HCT116 (cell line): ENCODE measurements around the gene CALML4. TPM values are rescaled to one million over a fixed set of nuclear protein-coding genes. Genes with fewer than 3 reads are reported as not detected.

Source experiments
- ATAC-seq: fragments of 200-7000 bp; cut with Tn5 transposase; 2 replicates; pipeline ENCODE4 v1.9.1; 2020; ENCODE audit warnings: mild to moderate bottlenecking, moderate library complexity
- BruUV-seq: library from RNA; stranded (reverse); fragments of 400-500 nt; replicated peaks from 2 replicates; lab custom pipeline; 2021; lab: Mats Ljungman, UMichigan
- CTCF ChIA-PET: fragments of 300-600 bp; sonication (Branson Sonifier 250); formaldehyde crosslinking; loops from one replicate; lab custom pipeline; 2021; ENCODE audit warnings: antibody characterized with exemption; lab: Charles Lee
- POLR2A ChIA-PET: fragments of 300-600, 350-600 bp; sonication (Branson Sonifier 250); formaldehyde crosslinking; loops from one replicate; lab custom pipeline; 2021; ENCODE audit warnings: antibody characterized with exemption; lab: Charles Lee
- RAD21 ChIA-PET, 2 experiments: fragments of 300-600 bp; sonication (Branson Sonifier 250); formaldehyde crosslinking; loops; one replicate each; lab custom pipeline; 2023; ENCODE audit warnings: low total read pairs in 2 of 2; ENCODE audit not compliant: uncharacterized antibody in 2 of 2, unreplicated experiment in 2 of 2, low non-redundant PET in 1 of 2; lab: Charles Lee
- DNase-seq: peaks from one replicate; pipeline ENCODE4 v3.0.0-alpha.2; 2010; ENCODE audit warnings: low read depth, low spot score
- H2AFZ ChIP-seq: fragments of 200-600 bp; shearing (Covaris generic), sonication (generic); 2 replicates; pipeline ENCODE4 v1.6.1; 2017; ENCODE audit warnings: low read depth, mixed run types, mixed read lengths, antibody characterized with exemption, low read length; ENCODE audit not compliant: poor library complexity, severe bottlenecking
- H3K27ac ChIP-seq: 2 replicates; pipeline ENCODE4 v1.5.1; 2012; ENCODE audit warnings: low read depth, low read length
- H3K27me3 ChIP-seq: fragments of 200-600 bp; sonication (generic); 2 replicates; pipeline ENCODE4 v1.6.1; 2016; ENCODE audit warnings: mixed run types, low read length, mixed read lengths; ENCODE audit not compliant: insufficient read depth
- H3K36me3 ChIP-seq, 2 experiments: fragments of 200-500 bp in 1 of 2; fragments of 200-600 bp in 1 of 2; sonication (Bioruptor generic) in 1 of 2; sonication (generic) in 1 of 2; 2 replicates each; pipeline versions ENCODE4 v1.5.1 to v1.6.1; 2014 to 2016; ENCODE audit warnings: low read length in 2 of 2, inconsistent platforms in 1 of 2, mixed read lengths in 1 of 2, mixed run types in 1 of 2; ENCODE audit not compliant: insufficient read depth in 2 of 2, control insufficient read depth in 1 of 2
- H3K4me1 ChIP-seq, 2 experiments: fragments of 200-600 bp in 1 of 2; sonication (generic) in 1 of 2; 2 replicates each; pipeline versions ENCODE4 v1.5.1 to v1.6.1; 2012 to 2017; ENCODE audit warnings: low read length in 2 of 2, inconsistent platforms in 1 of 2, mild to moderate bottlenecking in 1 of 2, mixed read lengths in 1 of 2, mixed run types in 1 of 2, moderate library complexity in 1 of 2; ENCODE audit not compliant: insufficient read depth in 2 of 2, control insufficient read depth in 1 of 2
- H3K4me2 ChIP-seq: fragments of 200-600 bp; sonication (generic); 2 replicates; pipeline ENCODE4 v1.6.1; 2017; ENCODE audit warnings: mixed run types, low read length, mixed read lengths
- H3K4me3 ChIP-seq, 2 experiments: fragments of 200-600 bp in 1 of 2; sonication (generic) in 1 of 2; replicated peaks in 1 of 2; 2 replicates each; pipeline ENCODE4 v1.5.1; 2011 to 2016; ENCODE audit warnings: low read length in 2 of 2, control low read depth in 1 of 2, low read depth in 1 of 2, mild to moderate bottlenecking in 1 of 2, mixed read lengths in 1 of 2, mixed run types in 1 of 2
- H3K79me2 ChIP-seq: fragments of 200-600 bp; sonication (generic); 2 replicates; pipeline ENCODE4 v1.6.1; 2017; ENCODE audit warnings: mild to moderate bottlenecking, mixed run types, low read length, moderate library complexity, mixed read lengths; ENCODE audit not compliant: insufficient read depth
- H3K9ac ChIP-seq: fragments of 200-600 bp; sonication (generic); 2 replicates; pipeline ENCODE4 v1.6.1; 2016; ENCODE audit warnings: low read length, mixed read lengths
- H3K9me2 ChIP-seq: fragments of 200-600 bp; sonication (generic), shearing (Covaris generic); 2 replicates; pipeline ENCODE4 v1.6.1; 2017; ENCODE audit warnings: mixed run types, mild to moderate bottlenecking, moderate library complexity; ENCODE audit not compliant: insufficient read depth
- H3K9me3 ChIP-seq, 2 experiments: fragments of 200-500 bp in 1 of 2; fragments of 200-600 bp in 1 of 2; sonication (Bioruptor generic) in 1 of 2; sonication (generic) in 1 of 2; 2 replicates each; pipeline ENCODE4 v1.6.1; 2014 to 2017; ENCODE audit warnings: low read length in 2 of 2, mixed read lengths in 2 of 2, inconsistent platforms in 1 of 2, low read depth in 1 of 2, mild to moderate bottlenecking in 1 of 2, mixed run types in 1 of 2, moderate library complexity in 1 of 2; ENCODE audit not compliant: control insufficient read depth in 1 of 2, insufficient read depth in 1 of 2
- H4K20me1 ChIP-seq: fragments of 200-600 bp; sonication (generic), shearing (Covaris generic); 2 replicates; pipeline ENCODE4 v1.6.1; 2017; ENCODE audit warnings: mixed run types, mild to moderate bottlenecking, moderate library complexity; ENCODE audit not compliant: insufficient read depth
- CEBPB ChIP-seq: IDR thresholded peaks from 2 replicates; pipeline ENCODE4 v1.6.1; 2012; ENCODE audit warnings: low read depth
- EGR1 ChIP-seq: IDR thresholded peaks from 2 replicates; pipeline ENCODE4 v1.6.1; 2012; ENCODE audit warnings: low read depth
- POLR2A ChIP-seq: IDR thresholded peaks from 2 replicates; pipeline ENCODE4 v1.7.0; 2011; ENCODE audit warnings: borderline replicate concordance; ENCODE audit not compliant: insufficient read depth, insufficient read length; ENCODE audit errors: extremely low read depth
- SRF ChIP-seq: IDR thresholded peaks from 2 replicates; pipeline ENCODE4 v1.6.1; 2012; ENCODE audit warnings: low read depth
- ZFX ChIP-seq: fragments of 450-650 bp; IDR thresholded peaks from 2 replicates; pipeline ENCODE4 v1.6.1; 2017
- intact Hi-C: fragments of 100-400 bp; cut with micrococcal nuclease; formaldehyde crosslinking; loops from 2 replicates; pipeline ENCODE4 v1.10.0; 2022
- total RNA-seq: library from RNA; stranded (reverse); gene quantifications from one replicate; pipeline ENCODE4 v1.2.1, GENCODE V29; 2021; ENCODE audit not compliant: unreplicated experiment
- TF ChIP-seq, protein P1 (sequence below): IDR thresholded peaks from 2 replicates; pipeline ENCODE4 v1.6.1; 2012
- TF ChIP-seq, protein P2 (sequence below): IDR thresholded peaks from 2 replicates; pipeline ENCODE4 v1.6.1; 2011; ENCODE audit warnings: mild to moderate bottlenecking, low read length, moderate library complexity; ENCODE audit not compliant: insufficient replicate concordance; ENCODE audit errors: extremely low read depth

CALML4 gene
- total RNA-seq, 1 experiment from 2014 or later = 8.5 TPM

DNA sequence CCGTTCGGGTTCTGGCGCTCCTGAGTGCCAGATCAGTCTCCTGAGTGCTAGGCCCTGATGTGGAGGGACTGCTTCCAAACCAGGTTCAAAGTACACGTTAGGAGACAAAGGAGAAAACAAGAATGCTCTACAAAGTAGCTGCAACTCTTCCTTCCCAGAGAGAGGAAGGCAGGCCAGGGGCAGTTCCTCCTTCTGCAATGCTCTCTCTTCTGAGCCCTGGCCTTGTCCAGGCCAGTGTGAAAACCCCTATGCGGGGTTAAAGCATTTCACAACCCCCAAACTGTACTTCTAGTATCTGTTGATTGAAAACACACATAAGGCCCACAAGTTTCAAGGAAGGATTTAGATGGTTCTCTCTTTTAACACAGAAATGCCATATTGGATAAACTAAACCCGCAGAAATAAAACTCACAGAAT, 9.7 kb upstream of the CALML4 start:
- ATAC-seq = no peak
- Histone ChIP-seq H3K27ac (no peak overlapping the region), H3K9me2 (no peaks in the 10 kb centered on the region), H3K4me3 (no peak overlapping the region), H3K36me3 (peaks cover 0 to 15% of the 10 kb centered on the region in 2 experiments; a peak in 2 of 4 replicates), H3K9ac (no peak overlapping the region), H3K27me3 (no peaks in the 10 kb centered on the region), H2AFZ (no peak overlapping the region), H3K9me3 (no peaks in the 10 kb centered on the region), H3K4me1 (no peaks in the 10 kb centered on the region), H3K79me2 (peaks cover 90% of the 10 kb centered on the region), H4K20me1 (peaks cover 5% of the 10 kb centered on the region; the same call in 1 of the 2 replicates), H3K4me2 (no peak overlapping the region)
- no TSS peak for BruUV-seq
- no peak for DNase-seq
- intact Hi-C loops = loop anchor here (5.0 kb wide), 1 partner anchor 353 kb away; no protein-coding TSS in a partner anchor
- ChIA-PET CTCF (no interaction called here), POLR2A (interaction anchor here (0.6 kb wide), 1 partner anchor 8 kb away, joined by 3 read pairs; no protein-coding TSS in a partner anchor), RAD21 (no interaction called here)
- TF ChIP-seq ZFX = no peak
- TF ChIP-seq, protein P1, sequence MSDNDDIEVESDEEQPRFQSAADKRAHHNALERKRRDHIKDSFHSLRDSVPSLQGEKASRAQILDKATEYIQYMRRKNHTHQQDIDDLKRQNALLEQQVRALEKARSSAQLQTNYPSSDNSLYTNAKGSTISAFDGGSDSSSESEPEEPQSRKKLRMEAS = no peak
- no peak for TF ChIP-seq CEBPB
- TF ChIP-seq POLR2A = no peak
- no peak for TF ChIP-seq EGR1
- TF ChIP-seq, protein P2, sequence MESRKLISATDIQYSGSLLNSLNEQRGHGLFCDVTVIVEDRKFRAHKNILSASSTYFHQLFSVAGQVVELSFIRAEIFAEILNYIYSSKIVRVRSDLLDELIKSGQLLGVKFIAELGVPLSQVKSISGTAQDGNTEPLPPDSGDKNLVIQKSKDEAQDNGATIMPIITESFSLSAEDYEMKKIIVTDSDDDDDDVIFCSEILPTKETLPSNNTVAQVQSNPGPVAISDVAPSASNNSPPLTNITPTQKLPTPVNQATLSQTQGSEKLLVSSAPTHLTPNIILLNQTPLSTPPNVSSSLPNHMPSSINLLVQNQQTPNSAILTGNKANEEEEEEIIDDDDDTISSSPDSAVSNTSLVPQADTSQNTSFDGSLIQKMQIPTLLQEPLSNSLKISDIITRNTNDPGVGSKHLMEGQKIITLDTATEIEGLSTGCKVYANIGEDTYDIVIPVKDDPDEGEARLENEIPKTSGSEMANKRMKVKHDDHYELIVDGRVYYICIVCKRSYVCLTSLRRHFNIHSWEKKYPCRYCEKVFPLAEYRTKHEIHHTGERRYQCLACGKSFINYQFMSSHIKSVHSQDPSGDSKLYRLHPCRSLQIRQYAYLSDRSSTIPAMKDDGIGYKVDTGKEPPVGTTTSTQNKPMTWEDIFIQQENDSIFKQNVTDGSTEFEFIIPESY = no peak
- TF ChIP-seq SRF = no peak
